DND-41 (cell line): Measurements from ENCODE around the gene NPW.

Source experiments
- ATAC-seq: fragments of 200-7000 bp; cut with Tn5 transposase; 3 replicates; pipeline ENCODE4 v1.9.1; 2021; ENCODE audit warnings: low read depth; ENCODE audit not compliant: insufficient read depth
- DNase-seq: peaks from one replicate; pipeline ENCODE4 v3.0.0-alpha.2; 2020
- H2AFZ ChIP-seq: 2 replicates; pipeline ENCODE4 v1.6.0; 2012; ENCODE audit warnings: low read depth, low read length
- H3K27ac ChIP-seq: 2 replicates; pipeline ENCODE4 v1.5.1; 2012; ENCODE audit warnings: low read length, inconsistent platforms
- H3K27me3 ChIP-seq: fragments of 200-600 bp; sonication (generic); 2 replicates; pipeline ENCODE4 v1.6.0; 2012; ENCODE audit warnings: low read length, mild to moderate bottlenecking, inconsistent platforms; ENCODE audit not compliant: insufficient read depth, poor library complexity
- H3K36me3 ChIP-seq: 2 replicates; pipeline ENCODE4 v1.5.1; 2012; ENCODE audit warnings: low read length, inconsistent platforms; ENCODE audit not compliant: insufficient read depth
- H3K4me1 ChIP-seq: 2 replicates; pipeline ENCODE4 v1.5.1; 2012; ENCODE audit warnings: mild to moderate bottlenecking, low read length; ENCODE audit not compliant: insufficient read depth
- H3K4me2 ChIP-seq: 2 replicates; pipeline ENCODE4 v1.6.0; 2012; ENCODE audit warnings: mild to moderate bottlenecking, moderate library complexity, low read length, inconsistent platforms; ENCODE audit not compliant: insufficient read depth
- H3K4me3 ChIP-seq, 2 experiments: fragments of 200-600 bp in 1 of 2; shearing (Covaris generic) in 1 of 2; 2 replicates each; pipeline ENCODE4 v1.5.1; 2012 to 2016; ENCODE audit warnings: inconsistent platforms in 2 of 2, low read length in 2 of 2, mild to moderate bottlenecking in 2 of 2, low read depth in 1 of 2, moderate library complexity in 1 of 2
- H3K79me2 ChIP-seq: 2 replicates; pipeline ENCODE4 v1.6.0; 2012; ENCODE audit warnings: low read length, inconsistent platforms; ENCODE audit not compliant: insufficient read depth
- H3K9ac ChIP-seq: 2 replicates; pipeline ENCODE4 v1.6.0; 2012; ENCODE audit warnings: low read depth, mild to moderate bottlenecking, inconsistent platforms, low read length, moderate library complexity
- H3K9me3 ChIP-seq: 2 replicates; pipeline ENCODE4 v1.5.1; 2012; ENCODE audit warnings: low read length, moderate library complexity, mild to moderate bottlenecking, inconsistent platforms; ENCODE audit not compliant: insufficient read depth, severe bottlenecking
- H4K20me1 ChIP-seq: 2 replicates; pipeline ENCODE4 v1.6.0; 2012; ENCODE audit warnings: low read length; ENCODE audit not compliant: insufficient read depth
- CTCF ChIP-seq: IDR thresholded peaks from 2 replicates; pipeline ENCODE4 v1.5.1; 2012; ENCODE audit warnings: borderline replicate concordance, low read length, moderate library complexity, mild to moderate bottlenecking; ENCODE audit not compliant: poor library complexity, severe bottlenecking; ENCODE audit errors: extremely low read depth
- EZH2 ChIP-seq: IDR thresholded peaks from 3 replicates; pipeline ENCODE4 v1.6.1; 2012; ENCODE audit warnings: borderline replicate concordance, low read depth, mild to moderate bottlenecking, moderate library complexity, low read length, inconsistent platforms; ENCODE audit not compliant: severe bottlenecking

NPW gene

GRCh38 chr16:2007081-2007836, 12.3 kb upstream of the NPW start:
- TF ChIP-seq EZH2 (no peak), CTCF (no peak)
- H2AFZ ChIP-seq: no peak overlapping the region
- H3K9me3 ChIP-seq: no peaks in the 10 kb centered on the region
- peak overlapping the region; percentile 19; the same call in 1 of the 2 replicates for H3K27ac ChIP-seq
- peaks cover 57% of the 10 kb centered on the region for H3K36me3 ChIP-seq
- peak overlapping the region in 1 of 2 experiments; percentile 70; a peak in 2 of 4 replicates for H3K4me3 ChIP-seq
- peak overlapping the region; percentile 89 for H3K4me2 ChIP-seq
- no peaks in the 10 kb centered on the region for H3K27me3 ChIP-seq
- no peak for DNase-seq
- H3K9ac ChIP-seq: peak overlapping the region; percentile 95
- peaks cover 75% of the 10 kb centered on the region for H3K79me2 ChIP-seq
- peaks cover 45% of the 10 kb centered on the region for H3K4me1 ChIP-seq
- peaks cover 68% of the 10 kb centered on the region for H4K20me1 ChIP-seq
- no peak for ATAC-seq

DNA sequence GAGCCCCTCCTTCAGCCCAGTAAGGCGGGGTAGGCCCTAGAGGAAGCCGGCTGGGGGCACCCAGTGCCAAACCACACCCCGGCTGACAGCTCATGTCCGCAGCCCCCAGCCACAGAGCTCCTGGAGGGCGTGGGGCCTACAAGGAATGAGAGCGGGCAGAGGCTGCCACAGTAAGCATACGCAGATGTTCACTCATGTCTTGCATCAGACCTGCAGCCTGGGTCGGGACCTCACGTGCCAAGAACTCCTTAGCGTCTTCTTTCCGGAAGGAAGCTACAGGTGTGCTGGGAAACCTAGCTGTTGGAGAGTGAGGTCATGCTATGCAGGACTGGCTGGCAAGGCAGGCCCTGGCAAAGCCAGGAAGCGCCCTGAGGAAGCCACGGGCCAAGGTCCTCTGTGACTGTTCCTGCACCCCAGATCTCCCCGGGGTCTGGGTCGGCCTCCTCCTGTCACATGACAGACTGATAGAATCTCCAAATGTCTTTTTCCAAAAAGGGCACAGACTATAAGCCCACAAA, 11.5 kb upstream of the NPW start:
- H3K4me2 ChIP-seq: peak overlapping the region; percentile 89
- H3K9me3 ChIP-seq: no peaks in the 10 kb centered on the region
- no peak overlapping the region for H2AFZ ChIP-seq
- peaks cover 49% of the 10 kb centered on the region for H3K36me3 ChIP-seq
- H3K27ac ChIP-seq: peak overlapping the region; percentile 80
- ATAC-seq (peak; percentile 32), DNase-seq (peak; percentile 67)
- TF ChIP-seq EZH2 (no peak), CTCF (no peak)
- peak overlapping the region; percentile 70 to 97; a peak in 3 of 4 replicates for H3K4me3 ChIP-seq
- no peaks in the 10 kb centered on the region for H3K27me3 ChIP-seq
- H3K4me1 ChIP-seq: peaks cover 45% of the 10 kb centered on the region
- peaks cover 75% of the 10 kb centered on the region for H3K79me2 ChIP-seq
- H3K9ac ChIP-seq: peak overlapping the region; percentile 95
- peaks cover 63% of the 10 kb centered on the region for H4K20me1 ChIP-seq

- H2AFZ ChIP-seq: 0 out of 2 replicates have a peak overlapping the region, but pooled peaks have one; percentile 73
- H3K4me1 ChIP-seq: peaks cover 45% of the 10 kb centered on the region
- peak overlapping the region; percentile 80 for H3K27ac ChIP-seq
- TF ChIP-seq CTCF (no peak), EZH2 (no peak)
- H3K79me2 ChIP-seq: peaks cover 70% of the 10 kb centered on the region
- peak overlapping the region; percentile 95 for H3K9ac ChIP-seq
- ATAC-seq (peak; percentile 18; the same call in 1 of the 3 replicates), DNase-seq (peak; percentile 63)
- no peaks in the 10 kb centered on the region for H3K9me3 ChIP-seq
- H3K4me2 ChIP-seq: peak overlapping the region; percentile 89
- H3K4me3 ChIP-seq: peak overlapping the region; percentile 70 to 97
- H4K20me1 ChIP-seq: peaks cover 57% of the 10 kb centered on the region
- no peaks in the 10 kb centered on the region for H3K27me3 ChIP-seq
- H3K36me3 ChIP-seq: peaks cover 42% of the 10 kb centered on the region
Observed at GRCh38 chr16:2008631-2009163, 10.9 kb upstream of the NPW start.
